CD4-positive, alpha-beta memory T cell (primary cell): ENCODE data around the gene DACT3. TPM values are rescaled to one million over a fixed set of nuclear protein-coding genes. Genes with fewer than 3 reads are reported as not detected.

ENCODE experiments used
- CTCF ChIA-PET: fragments of 350-600 bp; sonication (Branson Sonifier 250); formaldehyde crosslinking; loops from one replicate; lab custom pipeline; 2021; ENCODE audit warnings: inconsistent platforms; ENCODE audit not compliant: partially characterized antibody; lab: Charles Lee
- POLR2A ChIA-PET: fragments of 350-600 bp; sonication (Branson Sonifier 250); formaldehyde crosslinking; loops from one replicate; lab custom pipeline; 2021; ENCODE audit not compliant: partially characterized antibody; lab: Charles Lee
- DNase-seq, 5 donors: peaks; one replicate each; pipeline versions ENCODE4 v3.0.0 to v3.0.0-alpha.2; 2020 to 2022; ENCODE audit warnings: mixed read lengths in 1 of 5
- H3K27ac ChIP-seq: one replicate; pipeline ENCODE4 v1.7.0; 2013; ENCODE audit warnings: low read depth, low read length
- H3K27me3 ChIP-seq: 2 replicates; pipeline ENCODE4 v1.7.0; 2013; ENCODE audit warnings: mild to moderate bottlenecking, low read length, moderate library complexity; ENCODE audit not compliant: insufficient read depth
- H3K36me3 ChIP-seq: 2 replicates; pipeline ENCODE4 v1.7.0; 2013; ENCODE audit warnings: mild to moderate bottlenecking, low read length, moderate library complexity; ENCODE audit not compliant: insufficient read depth
- H3K4me1 ChIP-seq: 2 replicates; pipeline ENCODE4 v1.7.0; 2013; ENCODE audit warnings: mild to moderate bottlenecking, low read length, moderate library complexity; ENCODE audit not compliant: insufficient read depth
- H3K4me3 ChIP-seq, 2 donors: one replicate each; pipeline ENCODE4 v1.7.0; 2013; ENCODE audit warnings: low read length in 2 of 2, mild to moderate bottlenecking in 1 of 2
- H3K9me3 ChIP-seq, 2 donors: one replicate each; pipeline ENCODE4 v1.7.0; 2013; ENCODE audit warnings: low read length in 2 of 2, control low read depth in 1 of 2; ENCODE audit not compliant: control insufficient read depth in 1 of 2
- H3K27ac Mint-ChIP-seq, 7 donors: one replicate each; pipeline ENCODE4 v1.8.0; 2020 to 2021; ENCODE audit warnings: mixed read lengths in 7 of 7, mild to moderate bottlenecking in 6 of 7, inconsistent platforms in 3 of 7, moderate library complexity in 3 of 7
- H3K27me3 Mint-ChIP-seq, 2 donors: one replicate each; pipeline ENCODE4 v1.8.0; 2020 to 2021; ENCODE audit warnings: mixed read lengths in 2 of 2
- H3K36me3 Mint-ChIP-seq, 2 donors: one replicate each; pipeline ENCODE4 v1.8.0; 2020 to 2021; ENCODE audit warnings: mixed read lengths in 2 of 2, inconsistent platforms in 1 of 2, mild to moderate bottlenecking in 1 of 2
- H3K4me1 Mint-ChIP-seq, 4 donors: one replicate each; pipeline ENCODE4 v1.8.0; 2020 to 2021; ENCODE audit warnings: mixed read lengths in 4 of 4, mild to moderate bottlenecking in 1 of 4
- H3K4me3 Mint-ChIP-seq, 8 donors: one replicate each; pipeline ENCODE4 v1.8.0; 2020 to 2021; ENCODE audit warnings: mixed read lengths in 8 of 8, mild to moderate bottlenecking in 7 of 8, moderate library complexity in 6 of 8, inconsistent platforms in 3 of 8
- H3K9me3 Mint-ChIP-seq, 8 donors: one replicate each; pipeline ENCODE4 v1.8.0; 2020 to 2021; ENCODE audit warnings: mixed read lengths in 8 of 8, mild to moderate bottlenecking in 5 of 8, inconsistent platforms in 3 of 8, moderate library complexity in 1 of 8
- intact Hi-C: fragments of 100-400 bp; cut with micrococcal nuclease; formaldehyde crosslinking; loops from one replicate; pipeline ENCODE4 v1.15.1; 2023
- polyA plus RNA-seq, 2 donors: library from polyadenylated mRNA; unstranded; fragments of 300-500 nt; fragmentation: Illumina TruSeq; gene quantifications; one replicate each; pipeline ENCODE4 v1.2.3, GENCODE V29; 2021
- total RNA-seq, 2 experiments: library from RNA; stranded (reverse); gene quantifications; one replicate each; pipeline ENCODE4 v1.2.3, GENCODE V29; 2021

The DACT3 gene
- total and polyA plus RNA-seq, 4 experiments from 2014 or later: not detected

DNA sequence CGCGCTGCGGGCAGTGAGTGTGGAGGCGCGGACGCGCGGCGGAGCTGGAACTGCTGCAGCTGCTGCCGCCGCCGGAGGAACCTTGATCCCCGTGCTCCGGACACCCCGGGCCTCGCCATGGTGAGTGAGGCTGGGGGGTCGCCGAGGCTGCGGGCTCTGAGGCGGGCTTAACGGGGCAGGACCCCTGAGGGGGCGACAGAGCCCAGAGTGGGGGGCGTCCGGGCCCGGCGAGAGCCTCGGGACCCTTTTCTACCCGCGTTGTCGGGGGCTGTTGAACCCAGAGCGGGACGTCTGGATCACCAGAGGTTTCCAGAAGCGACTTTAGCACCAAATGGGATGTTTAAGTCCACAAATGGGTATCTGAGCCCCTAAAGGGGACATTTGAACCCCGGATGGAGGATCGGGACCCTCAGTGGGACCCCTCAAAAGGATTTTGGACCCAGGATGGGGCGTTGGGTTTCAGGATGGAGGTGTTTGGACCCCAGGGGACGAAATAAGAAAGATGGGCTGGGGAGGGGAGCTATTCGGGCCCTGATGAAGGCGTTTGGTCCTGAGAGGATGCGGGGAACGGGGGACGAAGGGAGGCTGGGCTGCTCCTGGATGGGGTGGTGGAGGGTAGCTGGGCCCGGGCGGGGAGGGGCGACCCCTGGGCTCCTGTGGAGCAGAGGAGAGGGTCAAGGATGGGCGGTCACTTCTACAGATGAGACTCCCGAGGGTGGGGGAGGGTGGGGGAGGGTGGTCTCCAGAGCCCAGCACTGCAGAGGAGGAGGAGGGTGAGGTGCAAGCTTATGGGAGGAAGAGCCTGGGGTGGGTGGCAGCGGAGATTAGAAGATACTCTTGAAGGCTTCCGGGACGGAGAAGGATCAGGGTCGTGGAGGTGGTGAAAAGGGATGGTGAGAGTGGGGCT, 59.4 kb downstream of the DACT3 start, which contains the start of gene CALM3:
CALM3 (plus strand) TSS at position 13 of the 907 bp plus-strand sequence; CDS start at position 118, 105 bp downstream.
- no peak for DNase-seq

DNA sequence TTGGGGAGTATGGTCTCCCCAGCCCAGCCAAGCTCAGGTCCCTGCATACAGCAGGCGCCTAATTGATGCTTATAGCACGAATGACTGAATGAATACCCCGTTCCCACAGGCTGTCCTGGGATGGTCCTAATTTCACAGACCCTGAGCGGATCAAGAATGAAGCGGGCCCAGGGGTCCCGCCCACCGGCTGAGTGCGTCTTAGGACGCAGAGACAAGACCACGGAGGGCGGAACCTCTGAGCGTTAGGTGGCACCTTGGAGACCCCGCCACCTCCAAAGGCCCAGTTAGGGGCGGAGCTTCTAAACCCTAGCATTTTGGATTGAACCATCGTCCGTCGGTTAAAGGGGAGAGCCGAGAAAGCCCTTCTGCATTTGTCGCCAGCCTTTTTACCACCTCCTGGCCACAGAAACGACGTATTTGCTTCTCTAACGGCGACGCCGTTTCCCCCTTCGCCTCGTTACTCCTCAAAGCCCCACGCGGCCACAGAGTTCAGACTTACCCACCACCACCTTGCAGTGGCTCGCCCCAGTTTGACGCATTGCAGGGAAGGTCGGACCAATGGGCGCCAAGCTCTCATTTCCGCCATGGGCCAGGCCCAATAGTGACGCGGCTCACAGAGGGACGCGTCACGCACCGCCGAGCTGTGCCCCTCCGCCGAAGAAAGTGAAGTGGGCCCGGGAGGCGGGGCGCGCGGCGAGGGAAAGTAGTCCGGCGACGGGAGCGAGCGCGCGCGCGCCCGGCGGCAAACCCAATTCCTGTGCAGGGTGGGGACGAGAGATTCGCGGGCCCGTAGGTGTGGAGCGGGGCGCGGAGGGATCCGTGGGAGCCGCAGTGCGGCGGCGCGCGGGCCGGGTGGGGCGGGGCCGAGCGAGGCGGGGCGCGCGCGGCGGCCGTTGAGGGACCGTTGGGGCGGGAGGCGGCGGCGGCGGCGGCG, 60.3 kb downstream of the DACT3 start:
- peak overlapping the region; percentile 98 to 99 (median 99) for H3K4me3 Mint-ChIP-seq
- H3K9me3 Mint-ChIP-seq: peaks cover 0 to 11% (median 8%) of the 10 kb centered on the region in 8 donors
- intact Hi-C loops: loop anchor here (1.0 to 2.0 kb wide), 3 partner anchors 11 to 72 kb away; no protein-coding TSS in a partner anchor
- H3K27me3 Mint-ChIP-seq: peaks cover 0 to 4% of the 10 kb centered on the region in 2 donors
- Histone ChIP-seq H3K27ac (peak overlapping the region; percentile 97), H3K9me3 (peaks cover 0 to 4% of the 10 kb centered on the region in 2 donors), H3K27me3 (no peaks in the 10 kb centered on the region), H3K36me3 (peaks cover 4% of the 10 kb centered on the region), H3K4me1 (peaks cover 36% of the 10 kb centered on the region), H3K4me3 (peak overlapping the region; percentile 80 to 90)
- peaks cover 10 to 46% (median 30%) of the 10 kb centered on the region in 4 donors for H3K4me1 Mint-ChIP-seq
- peak; percentile 97 to 99 (median 98) for DNase-seq
- H3K36me3 Mint-ChIP-seq: peaks cover 0 to 26% of the 10 kb centered on the region in 2 donors
- CTCF ChIA-PET: interaction anchor here (1.0 to 7.0 kb wide), 5 partner anchors 12 to 62 kb away, joined by 3 to 77 read pairs (median 10); partner anchors contain the start of gene DACT3
- POLR2A ChIA-PET: interaction anchor here (0.5 to 8.3 kb wide), 27 partner anchors 8 to 1857 kb away, joined by 3 to 301 read pairs (median 5); partner anchors contain the start of genes BLOC1S3, DACT3, FKRP and INAFM1
- H3K27ac Mint-ChIP-seq: peak overlapping the region; percentile 100

More for the DNA sequence above, 59.4 kb downstream of the DACT3 start, which contains the start of gene CALM3:
- peaks cover 0 to 4% of the 10 kb centered on the region in 2 donors for H3K9me3 ChIP-seq
- Mint-ChIP-seq H3K9me3 (peaks cover 0 to 11% (median 8%) of the 10 kb centered on the region in 8 donors), H3K4me3 (peak within 1 kb of the TSS; percentile 98 to 99 (median 99)), H3K36me3 (peaks cover 5 to 34% of the 10 kb centered on the region in 2 donors), H3K27ac (peak within 1 kb of the TSS; percentile 100), H3K4me1 (peaks cover 12 to 51% (median 37%) of the 10 kb centered on the region in 4 donors), H3K27me3 (peaks cover 0 to 4% of the 10 kb centered on the region in 2 donors)
- H3K36me3 ChIP-seq: peaks cover 13% of the 10 kb centered on the region
- peak within 1 kb of the TSS; percentile 97 for H3K27ac ChIP-seq
- ChIA-PET POLR2A (interaction anchor here (0.5 to 8.3 kb wide), 22 partner anchors 9 to 1857 kb away, joined by 3 to 301 read pairs (median 5); partner anchors contain the start of genes AP2S1, ARHGAP35, DACT3 and FKRP), CTCF (interaction anchor here (0.9 to 7.0 kb wide), 7 partner anchors 8 to 79 kb away, joined by 3 to 77 read pairs (median 5); partner anchors contain the start of gene DACT3)
- intact Hi-C loops: loop anchor here (1.0 to 2.0 kb wide), 2 partner anchors 10 to 73 kb away; no protein-coding TSS in a partner anchor
- no peaks in the 10 kb centered on the region for H3K27me3 ChIP-seq
- H3K4me3 ChIP-seq: peak within 1 kb of the TSS; percentile 80 to 95
- H3K4me1 ChIP-seq: peaks cover 36% of the 10 kb centered on the region

DNA sequence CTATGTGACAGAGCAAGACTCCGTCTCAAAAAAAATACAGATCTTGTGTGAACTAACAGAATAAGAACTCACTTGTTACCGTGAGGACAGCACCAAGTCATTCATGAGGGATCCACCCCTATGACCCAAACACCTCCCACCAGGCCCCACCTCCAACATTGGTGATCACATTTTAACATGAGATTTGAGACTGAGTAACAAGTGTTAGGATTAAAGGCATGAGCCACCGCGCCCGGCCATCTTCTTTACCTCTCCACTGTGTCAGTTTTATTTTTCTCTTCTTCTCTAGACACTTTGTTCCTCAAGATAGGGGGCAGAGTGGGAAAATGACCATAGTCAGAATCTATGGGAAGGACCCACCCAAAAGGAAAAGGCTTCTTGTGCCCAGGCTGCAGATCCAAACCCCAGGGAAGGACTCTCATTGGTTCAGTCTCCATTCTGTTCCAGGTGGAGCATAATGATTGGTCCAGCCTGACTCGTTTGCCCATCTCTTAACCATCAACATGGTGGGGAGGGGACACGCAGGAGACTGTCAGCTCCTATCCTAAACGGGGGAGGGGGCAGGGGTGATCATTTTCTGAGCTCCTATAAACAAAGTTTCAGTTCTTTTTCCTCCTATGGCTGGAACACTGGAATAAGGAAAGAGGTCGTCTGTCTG, 61.1 kb downstream of the DACT3 start:
- Histone ChIP-seq H3K27me3 (no peaks in the 10 kb centered on the region), H3K4me3 (peak overlapping the region; percentile 80 to 90), H3K4me1 (peaks cover 35% of the 10 kb centered on the region), H3K27ac (peak overlapping the region; percentile 97), H3K36me3 (no peaks in the 10 kb centered on the region), H3K9me3 (peaks cover 0 to 4% of the 10 kb centered on the region in 2 donors)
- Mint-ChIP-seq H3K36me3 (peaks cover 0 to 25% of the 10 kb centered on the region in 2 donors), H3K27ac (peak overlapping the region; percentile 100), H3K9me3 (peaks cover 0 to 11% (median 8%) of the 10 kb centered on the region in 8 donors), H3K4me1 (peaks cover 9 to 42% (median 27%) of the 10 kb centered on the region in 4 donors), H3K4me3 (peak overlapping the region; percentile 98 to 99 (median 99)), H3K27me3 (peaks cover 0 to 4% of the 10 kb centered on the region in 2 donors)
- ChIA-PET POLR2A (interaction anchor here (0.5 to 8.3 kb wide), 17 partner anchors 7 to 984 kb away, joined by 3 to 301 read pairs (median 5); partner anchors contain the start of genes DACT3, FKRP, INAFM1 and PRKD2), CTCF (interaction anchor here (1.0 to 7.0 kb wide), 4 partner anchors 12 to 62 kb away, joined by 3 to 77 read pairs (median 10); partner anchors contain the start of gene DACT3)
- intact Hi-C loops: loop anchor here (1.0 to 2.0 kb wide), 2 partner anchors 34 to 71 kb away; no protein-coding TSS in a partner anchor
- DNase-seq: no peak

DNA sequence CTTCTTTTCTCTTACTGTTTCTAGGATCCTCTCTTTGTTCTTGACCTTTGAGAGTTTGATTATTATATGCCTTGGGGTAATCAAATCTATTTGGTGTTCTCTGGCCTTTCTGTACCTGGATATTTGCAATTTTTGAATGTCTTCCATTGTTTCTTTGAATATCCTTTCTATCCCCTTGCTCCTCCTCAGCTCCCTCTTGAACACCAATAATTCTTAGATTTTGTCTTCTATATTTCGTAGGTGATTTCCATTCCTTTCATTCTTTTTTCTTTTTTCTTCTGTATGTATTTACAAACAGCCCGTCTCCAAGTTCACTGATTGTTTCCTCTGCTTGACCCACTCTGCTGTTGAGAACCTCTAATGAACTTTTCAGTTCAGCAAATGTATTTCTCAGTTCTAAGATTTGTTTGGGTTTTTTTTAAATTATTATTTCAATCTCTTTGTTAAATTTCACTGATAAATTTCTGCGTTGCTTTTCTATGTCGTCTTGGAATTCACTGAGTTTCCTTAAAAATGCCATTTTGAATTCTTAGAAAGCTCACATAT, 62.5 kb downstream of the DACT3 start:
- POLR2A ChIA-PET: interaction anchor here (8.3 kb wide), 1 partner anchor 16 kb away, joined by 301 read pairs; no protein-coding TSS in a partner anchor

More for the DNA sequence above, 62.5 kb downstream of the DACT3 start:
- no peak overlapping the region for H3K4me3 Mint-ChIP-seq
- Histone ChIP-seq H3K36me3 (no peaks in the 10 kb centered on the region), H3K4me3 (no peak overlapping the region), H3K4me1 (peaks cover 21% of the 10 kb centered on the region), H3K27me3 (no peaks in the 10 kb centered on the region), H3K27ac (no peak overlapping the region), H3K9me3 (peaks cover 0 to 4% of the 10 kb centered on the region in 2 donors)
- H3K27ac Mint-ChIP-seq: peak overlapping the region in 1 of 7 donors; percentile 36
- H3K27me3 Mint-ChIP-seq: peaks cover 0 to 4% of the 10 kb centered on the region in 2 donors
- DNase-seq: no peak
- H3K9me3 Mint-ChIP-seq: peaks cover 0 to 11% (median 8%) of the 10 kb centered on the region in 8 donors
- H3K36me3 Mint-ChIP-seq: peaks cover 0 to 23% of the 10 kb centered on the region in 2 donors
- H3K4me1 Mint-ChIP-seq: peaks cover 6 to 38% (median 19%) of the 10 kb centered on the region in 4 donors
- CTCF ChIA-PET: interaction anchor here (0.6 to 7.0 kb wide), 5 partner anchors 14 to 1689 kb away, joined by 3 to 77 read pairs (median 5); partner anchors contain the start of gene DACT3
- intact Hi-C loops: no loop called here
